Body of pancreas (tissue), 4 donors: ENCODE measurements around the gene ZNF213.

ENCODE experiments used
- POLR2A ChIP-seq, 3 donors: fragments of 450-650 bp; IDR thresholded peaks; one replicate each; pipeline ENCODE4 v1.6.1; 2016; ENCODE audit warnings: antibody characterized with exemption in 3 of 3, mild to moderate bottlenecking in 2 of 3
- TF ChIP-seq, protein P1 (sequence below), 7 experiments: fragments of 450-650 bp in 4 of 7; fragments of 200-600 bp in 3 of 7; sonication (generic) in 3 of 7; IDR thresholded peaks; one replicate each; pipeline ENCODE4 v1.5.1; 2016 to 2019; ENCODE audit warnings: antibody characterized with exemption in 7 of 7

DNA sequence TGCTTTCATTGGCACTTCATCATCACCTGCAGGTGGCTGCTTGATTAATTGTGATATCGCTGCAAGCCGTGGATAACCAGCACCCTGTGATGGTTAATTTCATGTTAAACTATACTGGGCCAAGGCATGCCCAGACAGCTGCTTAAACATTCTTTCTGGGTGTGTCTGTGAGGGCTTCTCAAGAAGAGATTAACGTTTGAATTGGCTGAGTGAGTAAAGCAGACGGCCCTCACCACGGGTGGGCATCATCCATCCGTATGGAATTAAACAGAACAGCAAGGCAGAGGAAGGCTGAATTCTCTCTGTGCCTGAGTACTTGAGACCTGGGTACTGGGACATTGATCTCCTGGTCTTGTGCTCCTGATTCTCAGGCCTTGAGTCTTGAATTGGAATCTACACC lies 7.1 kb upstream of the ZNF213 start:
- TF ChIP-seq, protein P1, sequence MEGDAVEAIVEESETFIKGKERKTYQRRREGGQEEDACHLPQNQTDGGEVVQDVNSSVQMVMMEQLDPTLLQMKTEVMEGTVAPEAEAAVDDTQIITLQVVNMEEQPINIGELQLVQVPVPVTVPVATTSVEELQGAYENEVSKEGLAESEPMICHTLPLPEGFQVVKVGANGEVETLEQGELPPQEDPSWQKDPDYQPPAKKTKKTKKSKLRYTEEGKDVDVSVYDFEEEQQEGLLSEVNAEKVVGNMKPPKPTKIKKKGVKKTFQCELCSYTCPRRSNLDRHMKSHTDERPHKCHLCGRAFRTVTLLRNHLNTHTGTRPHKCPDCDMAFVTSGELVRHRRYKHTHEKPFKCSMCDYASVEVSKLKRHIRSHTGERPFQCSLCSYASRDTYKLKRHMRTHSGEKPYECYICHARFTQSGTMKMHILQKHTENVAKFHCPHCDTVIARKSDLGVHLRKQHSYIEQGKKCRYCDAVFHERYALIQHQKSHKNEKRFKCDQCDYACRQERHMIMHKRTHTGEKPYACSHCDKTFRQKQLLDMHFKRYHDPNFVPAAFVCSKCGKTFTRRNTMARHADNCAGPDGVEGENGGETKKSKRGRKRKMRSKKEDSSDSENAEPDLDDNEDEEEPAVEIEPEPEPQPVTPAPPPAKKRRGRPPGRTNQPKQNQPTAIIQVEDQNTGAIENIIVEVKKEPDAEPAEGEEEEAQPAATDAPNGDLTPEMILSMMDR (IDR thresholded peaks at IDR 0.05), result no peak
- no peak for TF ChIP-seq POLR2A (IDR thresholded peaks at IDR 0.05)
